Fibroblast of lung (primary cell): Measurements from ENCODE around the gene SIGLEC5.

Experiments
- EZH2 ChIP-seq: IDR thresholded peaks from 2 replicates; pipeline ENCODE4 v1.5.1; 2012; ENCODE audit warnings: low read length, control low read depth, mild to moderate bottlenecking; ENCODE audit errors: missing control alignments
- TF ChIP-seq, protein P1 (sequence below), 2 donors: IDR thresholded peaks in 1 of 2; conservative IDR thresholded peaks in 1 of 2; 1 replicate in 1 of 2; 2 replicates in 1 of 2; pipeline ENCODE4 v1.5.1; 2011 to 2012; ENCODE audit warnings: low read length in 2 of 2, control low read depth in 1 of 2, inconsistent platforms in 1 of 2, low read depth in 1 of 2, mild to moderate bottlenecking in 1 of 2

DNA sequence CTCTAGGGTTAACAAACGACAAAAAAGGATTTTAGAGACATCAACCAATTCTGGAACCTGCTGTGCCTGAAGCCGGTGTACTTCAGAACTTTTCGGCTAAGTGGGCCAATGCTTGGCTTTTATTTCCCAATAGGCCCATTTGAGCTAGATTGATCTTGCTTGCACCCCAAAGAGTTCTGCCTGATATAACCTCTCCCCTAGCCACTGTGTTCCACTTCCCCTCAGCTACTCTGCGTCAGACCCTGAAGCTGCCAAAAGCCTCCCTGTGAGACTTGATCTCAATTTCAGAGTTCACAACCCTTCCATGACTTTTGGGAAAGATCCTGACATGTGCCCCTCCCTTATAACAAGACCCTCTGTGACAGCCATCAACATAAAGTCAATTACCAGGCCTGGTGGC, 22.1 kb upstream of the SIGLEC5 start:
- TF ChIP-seq, protein P1, sequence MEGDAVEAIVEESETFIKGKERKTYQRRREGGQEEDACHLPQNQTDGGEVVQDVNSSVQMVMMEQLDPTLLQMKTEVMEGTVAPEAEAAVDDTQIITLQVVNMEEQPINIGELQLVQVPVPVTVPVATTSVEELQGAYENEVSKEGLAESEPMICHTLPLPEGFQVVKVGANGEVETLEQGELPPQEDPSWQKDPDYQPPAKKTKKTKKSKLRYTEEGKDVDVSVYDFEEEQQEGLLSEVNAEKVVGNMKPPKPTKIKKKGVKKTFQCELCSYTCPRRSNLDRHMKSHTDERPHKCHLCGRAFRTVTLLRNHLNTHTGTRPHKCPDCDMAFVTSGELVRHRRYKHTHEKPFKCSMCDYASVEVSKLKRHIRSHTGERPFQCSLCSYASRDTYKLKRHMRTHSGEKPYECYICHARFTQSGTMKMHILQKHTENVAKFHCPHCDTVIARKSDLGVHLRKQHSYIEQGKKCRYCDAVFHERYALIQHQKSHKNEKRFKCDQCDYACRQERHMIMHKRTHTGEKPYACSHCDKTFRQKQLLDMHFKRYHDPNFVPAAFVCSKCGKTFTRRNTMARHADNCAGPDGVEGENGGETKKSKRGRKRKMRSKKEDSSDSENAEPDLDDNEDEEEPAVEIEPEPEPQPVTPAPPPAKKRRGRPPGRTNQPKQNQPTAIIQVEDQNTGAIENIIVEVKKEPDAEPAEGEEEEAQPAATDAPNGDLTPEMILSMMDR (conservative IDR thresholded peaks at IDR 0.05 in 1 of 2, IDR thresholded peaks at IDR 0.05 in 1 of 2; ENCODE audit: low read depth in 1 of 2, low read length in 2 of 2): no peak
- no peak for TF ChIP-seq EZH2
